ENCODE data around the gene RFNG. TPM values are rescaled to one million over a fixed set of nuclear protein-coding genes. Genes with fewer than 3 reads are reported as not detected.

Gene RFNG
- total and polyA plus RNA-seq, 2 of the 4 experiments (the other 2 are of a cell fraction): 6.8 to 47.3 TPM

DNA sequence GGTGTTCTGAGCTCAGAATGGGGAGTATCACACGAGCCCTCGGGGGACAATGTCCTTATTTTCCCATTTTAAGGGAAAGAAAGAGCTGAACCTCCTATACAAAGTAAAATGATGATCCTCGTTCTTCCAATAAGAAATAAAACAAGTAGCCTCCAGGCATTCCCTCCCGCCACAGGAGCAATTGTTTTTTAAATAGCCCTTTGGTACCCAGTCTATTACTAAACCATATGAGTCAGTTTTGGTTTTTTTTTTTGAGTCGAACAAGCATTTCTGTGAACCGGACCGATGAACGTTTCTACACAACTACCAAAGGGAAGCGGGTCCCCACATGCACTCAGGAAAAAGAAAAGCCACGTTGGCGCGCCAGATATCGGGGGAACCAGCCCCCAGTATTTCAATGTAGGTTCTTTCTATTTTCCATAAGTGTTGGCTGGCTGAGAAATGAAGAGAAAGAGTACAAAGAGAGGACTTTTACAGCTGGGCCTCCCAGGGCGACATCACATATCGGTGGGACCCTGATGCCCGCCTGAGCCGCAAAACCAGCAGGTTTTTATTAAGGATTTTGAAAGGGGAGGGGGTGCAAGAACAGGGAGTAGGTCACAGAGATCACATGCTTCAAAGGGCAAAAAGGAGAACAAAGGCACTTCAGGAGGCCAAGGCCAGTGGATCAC, 10.3 kb downstream of the RFNG start:
- Histone ChIP-seq H2BK5ac (ENCODE audit: low read depth, low read length, poor library complexity, severe bottlenecking) (no peak overlapping the region), H4K20me1 (ENCODE audit: insufficient read depth, low read length) (peaks cover 5% of the 10 kb centered on the region), H4K8ac (ENCODE audit: low read depth in 2 of 2, low read length in 2 of 2) (no peak overlapping the region), H3K27ac (ENCODE audit: insufficient read depth, low read length) (no peak overlapping the region), H3K4ac (ENCODE audit: low read depth, low read length) (no peak overlapping the region), H3K18ac (ENCODE audit: low read depth, low read length) (no peak overlapping the region), H3K9ac (ENCODE audit: low read depth, low read length) (no peak overlapping the region), H4K5ac (ENCODE audit: low read depth, low read length) (no peak overlapping the region), H3K4me3 (ENCODE audit: insufficient read depth, low read depth, low read length) (no peak overlapping the region), H3K79me1 (ENCODE audit: low read depth in 1 of 2, low read length in 2 of 2) (peaks cover 7% of the 10 kb centered on the region in 2 experiments; a peak in 3 of 4 replicates), H3K4me1 (ENCODE audit: control insufficient read depth, insufficient read depth, low read length) (peaks cover 4% of the 10 kb centered on the region), H2BK120ac (ENCODE audit: low read depth, low read length) (no peak overlapping the region), H2AFZ (replicated peaks; ENCODE audit: low read length, poor library complexity) (no peak overlapping the region), H3K4me2 (ENCODE audit: low read depth, low read length) (no peak overlapping the region), H3K9me3 (ENCODE audit: control insufficient read depth, insufficient read depth, low read length) (no peaks in the 10 kb centered on the region), H3K56ac (ENCODE audit: extremely low read depth, insufficient read depth, low read length) (no peak overlapping the region), H3K9me1 (ENCODE audit: insufficient read depth, low read length) (peaks cover 11% of the 10 kb centered on the region; the same call in 1 of the 2 replicates), H3K36me3 (ENCODE audit: control insufficient read depth, insufficient read depth, low read length) (no peaks in the 10 kb centered on the region), H4K91ac (ENCODE audit: insufficient read depth, low read depth, low read length) (no peak overlapping the region), H3K14ac (replicated peaks; ENCODE audit: low read depth, low read length) (no peak overlapping the region), H3K27me3 (ENCODE audit: control insufficient read depth, insufficient read depth, low read length) (no peaks in the 10 kb centered on the region), H2BK20ac (ENCODE audit: low read depth, low read length) (no peak overlapping the region), H3K23ac (ENCODE audit: low read depth, low read length) (no peak overlapping the region), H2BK15ac (ENCODE audit: low read depth, low read length) (no peak overlapping the region), H2AK5ac (ENCODE audit: low read depth, low read length) (no peak overlapping the region), H2AK9ac (replicated peaks; ENCODE audit: low read depth, low read length, poor library complexity) (no peak overlapping the region)
- no peak for TF ChIP-seq FOS (IDR thresholded peaks at IDR 0.05; ENCODE audit: low read depth, low read length)
- TF ChIP-seq RFX5 (IDR thresholded peaks at IDR 0.05; ENCODE audit: low read depth, low read length): no peak
- no peak for TF ChIP-seq RCOR1 (IDR thresholded peaks at IDR 0.05; ENCODE audit: insufficient replicate concordance, low read length)
- TF ChIP-seq, protein P1, sequence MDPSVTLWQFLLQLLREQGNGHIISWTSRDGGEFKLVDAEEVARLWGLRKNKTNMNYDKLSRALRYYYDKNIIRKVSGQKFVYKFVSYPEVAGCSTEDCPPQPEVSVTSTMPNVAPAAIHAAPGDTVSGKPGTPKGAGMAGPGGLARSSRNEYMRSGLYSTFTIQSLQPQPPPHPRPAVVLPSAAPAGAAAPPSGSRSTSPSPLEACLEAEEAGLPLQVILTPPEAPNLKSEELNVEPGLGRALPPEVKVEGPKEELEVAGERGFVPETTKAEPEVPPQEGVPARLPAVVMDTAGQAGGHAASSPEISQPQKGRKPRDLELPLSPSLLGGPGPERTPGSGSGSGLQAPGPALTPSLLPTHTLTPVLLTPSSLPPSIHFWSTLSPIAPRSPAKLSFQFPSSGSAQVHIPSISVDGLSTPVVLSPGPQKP (IDR thresholded peaks at IDR 0.05; ENCODE audit: borderline replicate concordance, low read depth, low read length): no peak
- no peak for TF ChIP-seq CTCF (conservative IDR thresholded peaks at IDR 0.05; ENCODE audit: low read depth, low read length)
- no peak for TF ChIP-seq RAD21 (IDR thresholded peaks at IDR 0.05; ENCODE audit: low read length)
- POLR2A ChIA-PET (ENCODE audit: unreplicated experiment): no interaction called here
- in situ Hi-C loops (cut with MboI; ENCODE audit: low sequenced_read_pairs): no loop called here
- intact Hi-C loops (cut with micrococcal nuclease): no loop called here
- DNase-seq (no peak), ATAC-seq (ENCODE audit: low read depth) (no peak)
- WGBS, 2 experiments (ENCODE audit: extremely low coverage in 2 of 2, insufficient read length in 1 of 2): no CpG with 5 or more reads among the region's 17 CpGs
- CTCF ChIA-PET: no interaction called here
- dilution Hi-C loops (cut with HindIII; ENCODE audit: low sequenced_read_pairs, unreplicated experiment): no loop called here
- no TSS peak for BruUV-seq (replicated peaks)
